SK-N-SH (cell line): ENCODE results near the gene MRPS2.
"Not testable (repeated sequence)": the region's sequence is repeated elsewhere in the genome, so short reads cannot be mapped to it uniquely, and the experiment has no call there.

Experiments
- ELF1 ChIP-seq: IDR thresholded peaks from 2 replicates; pipeline ENCODE4 v1.4.0; 2012
- FOXJ3 ChIP-seq: sonication (generic); formaldehyde crosslinking; IDR thresholded peaks from 2 replicates; pipeline ENCODE4 v1.5.1; 2020; ENCODE audit warnings: mild to moderate bottlenecking, missing genetic modification reagents
- MAX ChIP-seq: IDR thresholded peaks from 2 replicates; pipeline ENCODE4 v1.4.0; 2012; ENCODE audit warnings: low read depth
- POLR2AphosphoS5 ChIP-seq: IDR thresholded peaks from 2 replicates; pipeline ENCODE4 v1.6.1; 2012; ENCODE audit warnings: low read depth, low read length
- RAD21 ChIP-seq: IDR thresholded peaks from 2 replicates; pipeline ENCODE4 v1.6.1; 2012; ENCODE audit warnings: mild to moderate bottlenecking, low read length
- RCOR1 ChIP-seq: fragments of 150-350 bp; IDR thresholded peaks from 2 replicates; pipeline ENCODE4 v1.6.1; 2017; ENCODE audit warnings: antibody characterized with exemption, low read length
- USF2 ChIP-seq: fragments of 150-350 bp; IDR thresholded peaks from 2 replicates; pipeline ENCODE4 v1.6.1; 2017; ENCODE audit warnings: antibody characterized with exemption, low read length, low read depth, borderline replicate concordance
- YY1 ChIP-seq: IDR thresholded peaks from 2 replicates; pipeline ENCODE4 v1.4.0; 2012; ENCODE audit warnings: low read depth, mild to moderate bottlenecking
- ZBTB33 ChIP-seq: IDR thresholded peaks from 2 replicates; pipeline ENCODE4 v1.4.0; 2012; ENCODE audit warnings: low read depth, borderline replicate concordance
- TF ChIP-seq, protein P1 (sequence below): fragments of 200-600 bp; sonication (generic); IDR thresholded peaks from 2 replicates; pipeline ENCODE4 v1.6.1; 2017; ENCODE audit warnings: antibody characterized with exemption, mild to moderate bottlenecking, moderate library complexity

GRCh38 chr9:135543262-135543894 is 42.9 kb downstream of the MRPS2 start:
- TF ChIP-seq, protein P1, sequence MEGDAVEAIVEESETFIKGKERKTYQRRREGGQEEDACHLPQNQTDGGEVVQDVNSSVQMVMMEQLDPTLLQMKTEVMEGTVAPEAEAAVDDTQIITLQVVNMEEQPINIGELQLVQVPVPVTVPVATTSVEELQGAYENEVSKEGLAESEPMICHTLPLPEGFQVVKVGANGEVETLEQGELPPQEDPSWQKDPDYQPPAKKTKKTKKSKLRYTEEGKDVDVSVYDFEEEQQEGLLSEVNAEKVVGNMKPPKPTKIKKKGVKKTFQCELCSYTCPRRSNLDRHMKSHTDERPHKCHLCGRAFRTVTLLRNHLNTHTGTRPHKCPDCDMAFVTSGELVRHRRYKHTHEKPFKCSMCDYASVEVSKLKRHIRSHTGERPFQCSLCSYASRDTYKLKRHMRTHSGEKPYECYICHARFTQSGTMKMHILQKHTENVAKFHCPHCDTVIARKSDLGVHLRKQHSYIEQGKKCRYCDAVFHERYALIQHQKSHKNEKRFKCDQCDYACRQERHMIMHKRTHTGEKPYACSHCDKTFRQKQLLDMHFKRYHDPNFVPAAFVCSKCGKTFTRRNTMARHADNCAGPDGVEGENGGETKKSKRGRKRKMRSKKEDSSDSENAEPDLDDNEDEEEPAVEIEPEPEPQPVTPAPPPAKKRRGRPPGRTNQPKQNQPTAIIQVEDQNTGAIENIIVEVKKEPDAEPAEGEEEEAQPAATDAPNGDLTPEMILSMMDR, result not testable (repeated sequence)
- TF ChIP-seq MAX; POLR2AphosphoS5; FOXJ3 (CRISPR knock-in tag); RAD21; RCOR1; ELF1; YY1; USF2; ZBTB33: not testable (repeated sequence)
